ENCODE measurements around the gene RXFP2. TPM values are rescaled to one million over a fixed set of nuclear protein-coding genes. Genes with fewer than 3 reads are reported as not detected.

RXFP2 gene
- total and polyA plus RNA-seq, 2 of the 8 experiments (the other 6 are each of a cell fraction or from before 2014, with no cell fraction given), result not detected

DNA sequence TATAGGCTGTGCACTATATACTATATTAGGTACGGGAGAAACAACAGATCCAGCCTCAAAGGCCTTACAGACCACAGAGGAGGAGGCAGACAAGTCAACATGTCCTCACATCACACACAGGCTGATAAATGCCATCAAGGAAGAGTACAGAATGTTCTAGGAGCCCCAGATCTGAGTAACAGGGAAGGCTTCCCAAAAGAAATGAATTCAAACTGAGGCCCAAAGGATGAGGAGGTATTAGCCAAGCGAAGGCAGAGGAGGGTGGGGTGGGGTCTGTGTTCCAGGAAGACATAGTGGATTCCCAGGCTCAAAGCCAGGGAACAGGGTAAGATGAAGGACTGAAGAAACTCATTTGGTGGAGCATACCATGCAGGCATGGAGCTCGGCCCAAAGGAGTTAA, 55.1 kb downstream of the RXFP2 start:
- Histone ChIP-seq H3K14ac (ENCODE audit: insufficient read length) (no peak overlapping the region), H4K5ac (ENCODE audit: insufficient read length, low read depth, low read length) (no peak overlapping the region), H3K9me3 (ENCODE audit: insufficient read depth in 2 of 2, low read depth in 1 of 2, low read length in 1 of 2) (no peaks in the 10 kb centered on the region), H3K4me1 (replicated peaks in 1 of 4; ENCODE audit: control insufficient read depth in 3 of 4, insufficient read depth in 4 of 4, low read length in 3 of 4) (no peaks in the 10 kb centered on the region), H3K79me1 (ENCODE audit: low read depth, low read length) (no peaks in the 10 kb centered on the region), H3K9ac (replicated peaks in 1 of 4; ENCODE audit: extremely low read depth in 1 of 4, low read depth in 3 of 4, low read length in 3 of 4) (no peak overlapping the region), H3K4me2 (ENCODE audit: insufficient read depth in 1 of 2, low read depth in 2 of 2, low read length in 2 of 2) (no peak overlapping the region), H3K27me3 (replicated peaks in 1 of 4; ENCODE audit: control insufficient read depth in 3 of 4, extremely low read depth in 1 of 4, insufficient read depth in 3 of 4, low read length in 3 of 4) (no peaks in the 10 kb centered on the region), H3K79me2 (ENCODE audit: control insufficient read depth in 1 of 2, insufficient read depth in 2 of 2, low read length in 2 of 2) (no peaks in the 10 kb centered on the region), H3K56ac (replicated peaks; ENCODE audit: insufficient read length, low read depth, low read length) (no peak overlapping the region), H2AFZ (ENCODE audit: low read length) (no peak overlapping the region), H4K91ac (replicated peaks; ENCODE audit: insufficient read length, low read length) (no peak overlapping the region), H3K23me2 (ENCODE audit: low read depth, low read length) (no peaks in the 10 kb centered on the region), H3K27ac (ENCODE audit: low read depth, low read length) (no peak overlapping the region), H3K36me3 (ENCODE audit: control insufficient read depth in 2 of 4, insufficient read depth in 4 of 4, low read length in 3 of 4) (no peaks in the 10 kb centered on the region), H2BK12ac (ENCODE audit: low read depth, low read length) (no peak overlapping the region), H2AK5ac (ENCODE audit: low read depth, low read length) (no peak overlapping the region), H3K18ac (ENCODE audit: extremely low read depth, low read length) (no peak overlapping the region), H2BK15ac (ENCODE audit: low read length) (no peak overlapping the region), H2BK5ac (ENCODE audit: low read depth, low read length) (no peak overlapping the region), H4K8ac (ENCODE audit: extremely low read depth, insufficient read depth, low read length) (no peak overlapping the region), H3K23ac (ENCODE audit: insufficient read length) (no peak overlapping the region), H4K20me1 (replicated peaks in 1 of 2; ENCODE audit: control insufficient read depth in 1 of 2, insufficient read depth in 2 of 2, low read length in 2 of 2) (no peaks in the 10 kb centered on the region), H2BK120ac (replicated peaks; ENCODE audit: low read depth, low read length) (no peak overlapping the region), H3K4me3 (ENCODE audit: extremely low read depth in 1 of 4, insufficient read depth in 2 of 4, low read depth in 3 of 4, low read length in 4 of 4) (no peak overlapping the region), H3K4ac (replicated peaks; ENCODE audit: insufficient read length, low read depth, low read length) (no peak overlapping the region), H2BK20ac (ENCODE audit: low read length) (no peak overlapping the region)
- CTCF ChIA-PET (ENCODE audit: partially characterized antibody), result interaction anchor here (0.6 to 0.9 kb wide), 2 partner anchors 24 to 1544 kb away, joined by 3 to 4 read pairs; no protein-coding TSS in a partner anchor
- DNase-seq (ENCODE audit: low read depth in 1 of 2, low spot score in 2 of 2), result no peak
- 94% methylated on average over 3 of the region's 3 CpGs; no CpG with 5 or more reads in 1 of the 2 experiments for WGBS, 2 experiments (ENCODE audit: extremely low coverage in 1 of 2, insufficient coverage in 1 of 2, insufficient read length in 1 of 2, insufficient replicate concordance in 2 of 2, low coverage in 1 of 2, low lambda C conversion rate in 2 of 2, missing lambda C conversion rate in 1 of 2)
- POLR2A ChIA-PET (ENCODE audit: partially characterized antibody), result no interaction called here
- no peak for FAIRE-seq
- TF ChIP-seq CEBPB (IDR thresholded peaks at IDR 0.05; ENCODE audit: low read depth, low read length) (no peak), TAF1 (IDR thresholded peaks at IDR 0.05; ENCODE audit: low read depth, low read length) (no peak), EGR1 (IDR thresholded peaks at IDR 0.05; ENCODE audit: borderline replicate concordance, low read depth, low read length) (no peak), MAFK (IDR thresholded peaks at IDR 0.05; ENCODE audit: low read depth, low read length) (no peak), RBBP5 (IDR thresholded peaks at IDR 0.05; ENCODE audit: borderline replicate concordance, low read depth, low read length) (no peak), CHD2 (IDR thresholded peaks at IDR 0.05; ENCODE audit: low read length) (no peak), GTF2F1 (IDR thresholded peaks at IDR 0.05; ENCODE audit: borderline replicate concordance, low read depth, low read length) (no peak), BCL11A (IDR thresholded peaks at IDR 0.05; ENCODE audit: low read depth in 2 of 2, low read length in 2 of 2) (no peak), ATF3 (IDR thresholded peaks at IDR 0.05; ENCODE audit: insufficient read depth, low read depth, low read length) (no peak)
- TF ChIP-seq, protein P1, sequence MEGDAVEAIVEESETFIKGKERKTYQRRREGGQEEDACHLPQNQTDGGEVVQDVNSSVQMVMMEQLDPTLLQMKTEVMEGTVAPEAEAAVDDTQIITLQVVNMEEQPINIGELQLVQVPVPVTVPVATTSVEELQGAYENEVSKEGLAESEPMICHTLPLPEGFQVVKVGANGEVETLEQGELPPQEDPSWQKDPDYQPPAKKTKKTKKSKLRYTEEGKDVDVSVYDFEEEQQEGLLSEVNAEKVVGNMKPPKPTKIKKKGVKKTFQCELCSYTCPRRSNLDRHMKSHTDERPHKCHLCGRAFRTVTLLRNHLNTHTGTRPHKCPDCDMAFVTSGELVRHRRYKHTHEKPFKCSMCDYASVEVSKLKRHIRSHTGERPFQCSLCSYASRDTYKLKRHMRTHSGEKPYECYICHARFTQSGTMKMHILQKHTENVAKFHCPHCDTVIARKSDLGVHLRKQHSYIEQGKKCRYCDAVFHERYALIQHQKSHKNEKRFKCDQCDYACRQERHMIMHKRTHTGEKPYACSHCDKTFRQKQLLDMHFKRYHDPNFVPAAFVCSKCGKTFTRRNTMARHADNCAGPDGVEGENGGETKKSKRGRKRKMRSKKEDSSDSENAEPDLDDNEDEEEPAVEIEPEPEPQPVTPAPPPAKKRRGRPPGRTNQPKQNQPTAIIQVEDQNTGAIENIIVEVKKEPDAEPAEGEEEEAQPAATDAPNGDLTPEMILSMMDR (IDR thresholded peaks at IDR 0.05; ENCODE audit: control extremely low read depth in 1 of 3, insufficient read depth in 1 of 3, low read depth in 1 of 3, low read length in 3 of 3), result no peak
- TF ChIP-seq, protein P2, sequence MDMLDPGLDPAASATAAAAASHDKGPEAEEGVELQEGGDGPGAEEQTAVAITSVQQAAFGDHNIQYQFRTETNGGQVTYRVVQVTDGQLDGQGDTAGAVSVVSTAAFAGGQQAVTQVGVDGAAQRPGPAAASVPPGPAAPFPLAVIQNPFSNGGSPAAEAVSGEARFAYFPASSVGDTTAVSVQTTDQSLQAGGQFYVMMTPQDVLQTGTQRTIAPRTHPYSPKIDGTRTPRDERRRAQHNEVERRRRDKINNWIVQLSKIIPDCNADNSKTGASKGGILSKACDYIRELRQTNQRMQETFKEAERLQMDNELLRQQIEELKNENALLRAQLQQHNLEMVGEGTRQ (IDR thresholded peaks at IDR 0.05; ENCODE audit: low read length), result no peak
